Islet of Langerhans (tissue), 1 donor: Measurements from ENCODE around the gene ANKRD63.

Experiments used
- FAIRE-seq: peaks from one replicate; lab custom pipeline; 2011; peaks lifted over from hg19 to GRCh38; lab: Jason Lieb, UNC

ANKRD63 gene

DNA sequence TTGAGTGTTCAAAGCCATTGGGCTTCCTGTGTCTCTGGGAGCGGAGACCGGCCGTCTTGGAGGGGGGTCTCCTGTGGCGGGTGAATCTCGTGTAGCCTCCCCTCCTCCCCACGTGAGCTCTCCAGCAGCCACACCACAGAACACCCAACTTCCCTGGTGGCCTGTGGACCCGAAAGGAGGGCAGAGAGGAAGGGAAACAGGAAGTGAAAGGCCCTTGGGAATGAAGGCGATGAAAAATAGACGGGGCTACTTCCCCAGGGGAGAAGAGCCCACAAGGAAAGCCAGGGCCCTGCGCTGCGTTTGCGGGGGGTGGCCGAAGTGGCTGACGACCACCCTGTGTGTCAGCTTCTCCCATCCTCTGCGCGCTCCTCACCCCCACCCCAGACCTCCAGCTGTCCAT is 5.4 kb downstream of the ANKRD63 start:
- no peak for FAIRE-seq

DNA sequence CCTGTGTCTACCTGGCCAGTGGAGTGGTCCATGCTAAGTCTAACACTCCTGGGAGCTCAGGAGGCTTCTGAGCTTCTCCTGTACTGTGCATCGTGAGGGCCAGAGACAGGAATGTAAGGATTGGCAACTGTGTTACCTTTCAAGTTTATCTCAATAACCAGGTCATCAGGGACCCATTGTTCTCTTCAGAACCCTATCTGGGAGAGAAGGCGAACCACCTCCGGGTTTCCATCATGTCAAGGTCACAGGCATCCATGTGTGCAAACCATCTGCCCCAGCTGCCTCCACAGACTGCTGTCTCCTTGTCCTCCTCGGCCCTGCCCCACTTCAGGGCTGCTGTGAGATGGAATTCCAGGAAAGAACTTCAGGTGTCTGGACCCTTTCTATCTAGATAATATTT is 5.9 kb downstream of the ANKRD63 start:
- FAIRE-seq, result no peak

DNA sequence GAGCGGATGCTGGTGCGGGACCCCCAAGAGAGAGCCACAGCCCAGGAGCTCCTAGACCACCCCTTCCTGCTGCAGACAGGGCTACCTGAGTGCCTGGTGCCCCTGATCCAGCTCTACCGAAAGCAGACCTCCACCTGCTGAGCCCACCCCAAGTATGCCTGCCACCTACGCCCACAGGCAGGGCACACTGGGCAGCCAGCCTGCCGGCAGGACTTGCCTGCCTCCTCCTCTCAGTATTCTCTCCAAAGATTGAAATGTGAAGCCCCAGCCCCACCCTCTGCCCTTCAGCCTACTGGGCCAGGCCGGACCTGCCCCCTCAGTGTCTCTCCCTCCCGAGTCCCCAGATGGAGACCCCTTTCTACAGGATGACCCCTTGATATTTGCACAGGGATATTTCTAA is 6.9 kb downstream of the ANKRD63 start:
- no peak for FAIRE-seq

DNA sequence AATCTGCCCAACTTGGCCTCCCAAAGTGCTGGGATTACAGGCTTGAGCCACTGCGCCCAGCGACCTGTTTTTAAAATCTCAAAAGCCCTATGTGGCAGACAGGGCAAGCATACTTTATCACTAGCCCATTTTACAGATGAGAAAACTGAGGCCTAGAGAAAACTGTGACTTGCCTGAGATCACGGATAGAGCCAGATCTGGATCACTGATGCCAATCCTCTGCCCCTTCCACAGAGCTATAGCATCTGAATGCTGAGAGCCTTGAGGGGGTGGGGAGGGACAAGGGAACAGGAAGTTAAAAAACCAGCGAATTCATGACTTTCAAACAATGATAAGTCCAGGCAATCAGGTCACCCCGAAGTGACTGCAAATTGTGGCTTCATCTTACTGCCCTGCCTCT is 7.3 kb downstream of the ANKRD63 start:
- no peak for FAIRE-seq

DNA sequence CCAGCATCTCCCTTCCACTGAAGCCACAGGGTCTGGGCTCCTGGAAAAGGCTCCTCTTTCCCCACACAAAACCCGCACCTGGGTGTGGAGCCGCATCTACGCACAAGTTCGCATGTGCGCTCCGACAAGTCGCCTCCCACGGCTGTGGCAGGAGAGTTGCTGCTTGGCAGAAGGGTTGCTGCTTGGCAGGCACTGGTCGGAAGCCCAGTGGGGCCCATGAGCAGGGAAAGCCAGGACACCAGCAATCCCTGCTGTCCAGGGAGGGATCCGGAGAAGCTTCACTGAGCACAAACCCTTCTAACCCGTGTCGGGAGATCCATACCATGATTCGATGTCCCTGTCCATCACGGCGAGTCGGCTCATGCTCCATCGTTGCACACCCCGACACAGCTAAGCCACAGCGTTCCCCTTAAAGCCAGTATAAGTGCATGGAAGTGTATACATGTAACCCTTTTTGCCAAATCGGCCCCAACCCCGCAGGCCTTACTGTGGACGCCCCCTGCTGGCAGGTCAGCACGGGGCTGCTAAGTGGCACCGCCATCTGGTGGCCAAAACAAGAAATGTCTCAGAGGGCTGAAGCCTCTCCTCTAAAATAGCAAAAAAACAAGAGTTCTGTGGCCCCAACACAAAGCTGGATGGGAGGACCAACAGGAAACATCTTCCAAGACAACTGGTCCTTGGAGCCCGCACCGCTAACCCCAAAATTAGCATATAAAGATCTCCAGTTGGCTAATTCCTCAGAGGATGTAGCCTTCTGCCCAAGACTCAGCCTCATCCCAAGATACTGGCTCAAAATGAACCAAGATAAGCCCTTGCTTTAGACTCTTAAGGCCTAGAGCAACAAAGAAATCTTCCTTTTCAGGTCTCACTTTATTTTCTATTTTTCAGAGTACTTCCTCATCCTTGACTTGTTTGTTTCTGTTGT is 8.3 kb downstream of the ANKRD63 start:
- FAIRE-seq, result no peak

DNA sequence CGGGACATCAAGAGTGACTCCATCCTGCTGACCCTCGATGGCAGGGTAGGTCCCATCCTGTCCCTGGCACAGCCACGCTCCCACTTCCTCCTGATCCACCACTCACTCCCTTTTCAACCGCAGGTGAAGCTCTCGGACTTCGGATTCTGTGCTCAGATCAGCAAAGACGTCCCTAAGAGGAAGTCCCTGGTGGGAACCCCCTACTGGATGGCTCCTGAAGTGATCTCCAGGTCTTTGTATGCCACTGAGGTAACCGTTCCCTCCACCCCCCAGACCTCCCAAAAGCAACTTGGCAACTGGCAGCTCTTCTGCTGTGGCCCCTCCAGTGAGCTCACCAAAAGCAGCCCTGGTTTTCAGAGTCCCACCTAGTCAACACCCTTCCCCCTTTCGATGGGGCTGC is 9.4 kb downstream of the ANKRD63 start:
- no peak for FAIRE-seq

DNA sequence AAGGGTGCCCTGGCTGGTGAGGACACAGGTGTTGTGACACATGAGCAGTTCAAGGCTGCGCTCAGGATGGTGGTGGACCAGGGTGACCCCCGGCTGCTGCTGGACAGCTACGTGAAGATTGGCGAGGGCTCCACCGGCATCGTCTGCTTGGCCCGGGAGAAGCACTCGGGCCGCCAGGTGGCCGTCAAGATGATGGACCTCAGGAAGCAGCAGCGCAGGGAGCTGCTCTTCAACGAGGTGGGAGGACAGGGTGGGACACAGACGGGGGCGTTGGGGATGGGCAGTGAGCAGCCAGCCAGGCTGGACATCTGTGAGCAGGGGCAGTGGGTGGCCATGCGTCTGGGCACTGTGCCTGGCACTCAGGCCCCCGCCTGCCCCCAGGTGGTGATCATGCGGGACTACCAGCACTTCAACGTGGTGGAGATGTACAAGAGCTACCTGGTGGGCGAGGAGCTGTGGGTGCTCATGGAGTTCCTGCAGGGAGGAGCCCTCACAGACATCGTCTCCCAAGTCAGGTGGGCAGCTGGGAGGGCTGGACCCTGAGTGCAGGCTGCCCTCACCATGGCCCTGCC is 10.3 kb downstream of the ANKRD63 start:
- no peak for FAIRE-seq

DNA sequence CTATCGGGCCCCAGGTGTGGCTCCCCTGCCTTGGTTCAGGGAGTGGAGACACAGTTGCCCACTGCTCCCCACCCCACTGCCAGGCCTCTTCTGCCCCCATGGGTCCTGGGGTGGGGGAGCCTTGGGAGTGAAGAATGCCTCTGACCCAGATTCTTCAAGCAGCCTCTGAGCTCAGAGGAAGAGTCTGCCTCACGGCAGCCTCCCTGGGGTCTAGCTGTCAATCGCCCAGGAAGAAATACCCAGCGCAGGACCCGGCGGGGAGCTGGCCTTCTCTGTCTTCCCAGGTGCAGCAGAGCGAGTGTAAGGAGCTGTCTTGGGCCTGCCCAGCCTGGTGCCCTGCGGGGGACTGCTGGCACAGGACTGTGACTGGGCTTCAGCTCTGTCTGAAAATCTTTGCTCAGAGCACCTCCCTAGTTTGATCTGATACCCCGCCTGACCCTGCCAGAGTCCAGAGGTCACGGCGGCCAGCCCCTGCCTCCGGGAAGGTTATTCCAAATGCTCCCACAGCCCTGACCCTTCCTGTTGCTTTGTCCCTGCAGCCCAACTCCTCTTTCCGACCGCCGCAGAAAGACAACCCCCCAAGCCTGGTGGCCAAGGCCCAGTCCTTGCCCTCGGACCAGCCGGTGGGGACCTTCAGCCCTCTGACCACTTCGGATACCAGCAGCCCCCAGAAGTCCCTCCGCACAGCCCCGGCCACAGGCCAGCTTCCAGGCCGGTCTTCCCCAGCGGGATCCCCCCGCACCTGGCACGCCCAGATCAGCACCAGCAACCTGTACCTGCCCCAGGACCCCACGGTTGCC is 11.0 kb downstream of the ANKRD63 start:
- FAIRE-seq, result no peak

DNA sequence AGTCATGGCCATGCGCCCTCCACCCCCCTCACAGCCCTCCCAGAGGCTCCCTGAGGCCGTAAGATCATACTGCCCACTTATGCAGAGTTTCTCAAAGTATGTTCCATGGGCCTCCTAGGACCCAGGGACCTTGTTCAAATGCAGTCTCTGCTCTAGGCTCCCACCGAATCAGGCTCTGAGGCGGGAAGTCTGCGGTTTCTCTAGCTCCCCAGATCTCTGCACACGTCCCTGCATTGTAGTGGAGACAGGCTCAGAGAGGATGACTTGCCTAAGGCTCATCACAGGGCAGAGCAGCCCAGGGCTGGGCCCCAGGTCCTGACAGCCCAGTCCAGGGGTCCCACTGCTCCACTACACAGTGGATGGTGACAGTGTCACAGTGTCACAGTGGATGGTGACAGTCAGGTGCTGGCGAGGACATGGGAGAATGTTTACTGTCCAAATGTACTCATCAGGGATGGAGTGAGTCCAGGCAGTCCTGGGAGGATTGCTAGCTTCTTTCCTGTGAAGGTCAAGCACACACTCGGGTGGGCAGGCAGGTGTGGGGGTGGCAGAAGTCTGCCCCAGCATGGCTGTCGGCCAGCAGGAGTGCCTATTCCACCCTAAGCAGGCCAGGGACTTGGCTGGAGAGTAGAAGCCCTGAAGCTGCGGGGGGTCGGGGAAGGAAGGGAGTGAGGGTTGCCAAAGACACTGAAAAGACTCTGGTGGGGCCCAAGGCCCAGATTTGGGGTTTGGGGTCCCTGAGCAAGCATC is 12.4 kb downstream of the ANKRD63 start:
- no peak for FAIRE-seq

DNA sequence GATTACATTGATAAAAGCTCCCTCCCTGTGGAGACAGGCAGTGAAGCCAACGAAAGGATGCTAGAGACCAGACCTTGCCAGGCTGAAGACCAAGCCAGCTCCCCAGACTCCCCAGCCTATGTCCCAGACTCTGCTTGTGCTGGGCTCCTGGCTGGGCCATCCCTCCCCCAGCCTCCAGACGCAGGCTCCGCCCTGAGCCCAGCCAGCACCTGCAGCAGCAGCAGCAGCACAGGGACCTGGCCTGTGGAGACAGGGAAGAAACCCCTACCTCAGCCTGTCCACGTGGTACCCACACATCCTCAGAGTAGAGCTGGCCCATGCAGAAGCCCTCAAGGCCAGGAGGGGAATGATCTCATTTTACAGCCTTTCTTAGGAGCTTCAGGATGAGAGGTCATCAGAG is 13.3 kb downstream of the ANKRD63 start:
- FAIRE-seq, result no peak

DNA sequence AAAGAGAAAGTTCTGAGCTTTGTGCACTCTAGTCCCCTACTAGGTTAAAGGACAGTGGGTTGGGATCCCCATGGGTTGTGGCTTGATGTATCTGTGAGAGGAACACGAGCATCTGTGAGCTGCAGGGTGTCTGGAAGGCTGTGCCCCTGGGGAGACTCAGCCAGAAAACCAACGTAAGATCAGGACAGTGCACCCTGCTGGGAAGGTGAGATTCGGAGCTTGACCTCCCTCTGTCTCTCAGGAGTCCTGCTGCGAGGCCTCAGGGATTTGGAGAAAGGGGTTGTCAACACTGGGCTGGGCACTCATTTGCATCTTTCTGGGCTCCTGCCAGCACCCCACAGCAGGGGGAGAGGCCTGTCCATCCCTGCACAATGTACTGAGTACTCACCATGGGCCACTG is 15.2 kb downstream of the ANKRD63 start:
- no peak for FAIRE-seq

DNA sequence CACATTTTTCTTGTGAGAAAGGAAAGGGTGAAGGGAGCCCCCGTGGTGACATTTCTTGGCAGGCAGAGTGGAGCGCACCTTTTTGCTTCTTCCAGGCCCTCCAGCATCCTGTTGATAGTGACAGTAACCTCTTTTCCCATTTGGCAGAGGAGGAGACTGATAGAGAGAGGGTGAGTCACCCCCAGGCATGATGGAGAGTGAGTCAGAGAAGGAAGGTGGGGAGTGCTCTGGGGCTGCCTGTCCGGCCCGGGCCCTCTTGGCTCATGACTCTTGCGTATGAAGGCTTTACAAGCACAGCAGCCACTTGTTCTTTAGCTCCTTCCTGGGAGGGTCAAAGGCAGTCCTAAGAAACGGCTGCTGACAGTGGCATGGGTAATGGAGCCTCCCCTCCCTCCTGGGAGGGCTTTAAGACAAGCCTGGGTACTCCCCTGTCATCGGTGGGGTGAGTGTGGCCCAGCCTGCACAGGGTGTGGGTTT is 16.0 kb downstream of the ANKRD63 start:
- FAIRE-seq, result no peak

DNA sequence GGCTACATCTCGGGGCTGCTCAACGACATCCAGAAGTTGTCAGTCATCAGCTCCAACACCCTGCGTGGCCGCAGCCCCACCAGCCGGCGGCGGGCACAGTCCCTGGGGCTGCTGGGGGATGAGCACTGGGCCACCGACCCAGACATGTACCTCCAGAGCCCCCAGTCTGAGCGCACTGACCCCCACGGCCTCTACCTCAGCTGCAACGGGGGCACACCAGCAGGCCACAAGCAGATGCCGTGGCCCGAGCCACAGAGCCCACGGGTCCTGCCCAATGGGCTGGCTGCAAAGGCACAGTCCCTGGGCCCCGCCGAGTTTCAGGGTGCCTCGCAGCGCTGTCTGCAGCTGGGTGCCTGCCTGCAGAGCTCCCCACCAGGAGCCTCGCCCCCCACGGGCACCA is 17.0 kb downstream of the ANKRD63 start:
- FAIRE-seq, result no peak

DNA sequence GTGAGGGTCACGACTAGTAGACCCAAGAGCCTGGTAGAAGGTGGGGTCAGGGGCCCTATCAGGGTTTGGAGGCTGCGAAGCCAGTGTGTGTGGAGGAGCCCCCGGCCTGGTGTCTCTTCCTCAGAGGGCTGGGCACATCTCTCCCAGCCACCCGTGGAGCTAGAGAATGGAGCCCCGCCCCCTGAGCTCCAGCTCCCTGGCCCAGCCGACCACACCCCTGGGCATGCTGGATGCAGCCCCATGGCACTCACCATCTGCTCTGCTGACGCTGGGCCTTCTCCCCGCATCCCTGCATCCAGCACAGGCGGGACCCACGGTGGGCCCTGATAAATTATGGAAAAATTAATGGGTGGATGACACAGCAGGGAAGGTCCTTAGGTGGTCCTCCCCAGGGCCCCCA is 17.5 kb downstream of the ANKRD63 start:
- FAIRE-seq, result no peak

DNA sequence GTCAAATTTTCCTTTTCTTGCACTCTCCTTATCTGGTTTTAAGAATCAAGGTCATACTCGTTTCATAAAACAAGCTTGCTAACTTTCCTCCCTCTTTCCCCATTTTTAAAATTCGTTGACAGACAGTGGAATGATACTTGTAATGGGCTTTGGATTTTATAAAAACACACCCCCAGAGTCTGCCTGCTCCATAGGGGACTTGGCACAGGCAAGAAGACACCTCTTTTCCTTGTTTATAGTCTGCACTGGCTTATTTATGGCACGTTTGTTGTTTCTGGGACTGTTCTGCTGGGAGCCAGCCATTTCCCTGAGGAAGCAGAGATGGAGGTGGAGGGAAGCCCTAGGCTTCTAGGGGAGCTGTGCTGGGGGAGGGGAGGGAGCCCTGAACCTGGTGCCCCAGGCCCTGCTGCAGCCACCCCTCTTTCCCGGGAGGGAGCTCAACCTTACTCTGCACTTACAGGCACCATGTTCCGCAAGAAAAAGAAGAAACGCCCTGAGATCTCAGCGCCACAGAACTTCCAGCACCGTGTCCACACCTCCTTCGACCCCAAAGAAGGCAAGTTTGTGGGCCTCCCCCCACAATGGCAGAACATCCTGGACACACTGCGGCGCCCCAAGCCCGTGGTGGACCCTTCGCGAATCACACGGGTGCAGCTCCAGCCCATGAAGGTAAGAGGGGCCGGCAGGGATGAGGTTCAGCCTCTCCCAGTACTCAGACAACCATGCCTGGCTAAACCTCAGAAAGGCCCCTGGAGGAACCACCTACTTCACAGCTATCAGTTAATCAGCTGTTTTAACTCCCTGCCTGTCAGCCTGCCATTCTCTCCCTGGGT is 18.3 kb downstream of the ANKRD63 start:
- FAIRE-seq, result no peak

DNA sequence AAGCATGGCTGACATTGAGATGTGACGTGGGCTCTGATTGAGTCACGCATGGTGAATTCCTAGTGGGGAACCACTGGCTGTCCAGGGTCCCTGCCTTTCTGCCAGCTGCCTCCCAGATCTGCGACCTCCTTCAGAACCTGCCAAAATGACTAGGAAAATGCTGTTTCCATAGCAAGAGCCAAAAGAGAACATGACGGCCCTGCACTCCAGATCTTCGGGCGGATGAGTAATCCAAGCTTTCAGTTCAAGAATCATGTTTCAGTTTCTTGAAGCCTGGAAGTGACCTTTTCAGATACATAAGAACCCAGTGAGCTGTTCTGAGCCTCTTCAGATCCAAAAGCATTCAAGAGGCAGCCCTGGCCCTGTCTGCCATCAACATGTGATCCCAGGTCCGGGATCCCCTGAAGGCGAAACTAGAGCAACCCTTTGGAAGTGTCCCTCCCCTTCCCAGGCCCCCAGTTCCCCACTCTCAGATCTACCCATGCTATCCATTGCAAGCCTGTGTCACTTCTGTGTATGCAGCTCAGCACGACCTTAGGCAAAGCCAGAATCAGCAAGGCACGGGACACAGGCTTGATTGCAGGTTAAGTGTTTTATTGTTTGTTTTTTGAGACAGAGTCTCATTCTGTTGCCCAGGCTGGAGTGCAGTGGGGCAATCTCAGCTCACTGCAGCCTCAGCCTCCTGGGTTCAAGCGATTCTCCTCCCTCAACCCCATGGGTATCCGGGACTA is 19.7 kb downstream of the ANKRD63 start:
- no peak for FAIRE-seq

DNA sequence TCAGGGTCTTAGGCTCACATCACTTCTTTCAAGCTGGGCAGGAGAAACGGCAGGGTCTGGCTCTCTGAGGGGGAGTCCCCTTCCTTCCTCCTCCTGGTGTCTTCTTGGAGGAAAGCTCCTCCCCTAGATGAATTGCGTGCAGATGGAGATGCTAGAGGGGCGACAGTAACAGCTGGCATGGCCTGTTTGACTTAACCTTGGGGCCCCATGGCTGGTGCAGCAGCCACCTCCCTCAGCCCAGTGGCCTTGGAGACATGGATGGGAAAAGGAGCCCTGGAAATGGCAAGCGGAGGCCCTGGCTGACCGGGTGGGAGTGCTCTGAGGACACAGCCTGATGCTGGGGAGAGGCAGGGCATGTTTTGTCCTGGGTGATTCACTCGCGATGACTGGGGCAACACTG is 23.8 kb downstream of the ANKRD63 start:
- FAIRE-seq, result no peak

DNA sequence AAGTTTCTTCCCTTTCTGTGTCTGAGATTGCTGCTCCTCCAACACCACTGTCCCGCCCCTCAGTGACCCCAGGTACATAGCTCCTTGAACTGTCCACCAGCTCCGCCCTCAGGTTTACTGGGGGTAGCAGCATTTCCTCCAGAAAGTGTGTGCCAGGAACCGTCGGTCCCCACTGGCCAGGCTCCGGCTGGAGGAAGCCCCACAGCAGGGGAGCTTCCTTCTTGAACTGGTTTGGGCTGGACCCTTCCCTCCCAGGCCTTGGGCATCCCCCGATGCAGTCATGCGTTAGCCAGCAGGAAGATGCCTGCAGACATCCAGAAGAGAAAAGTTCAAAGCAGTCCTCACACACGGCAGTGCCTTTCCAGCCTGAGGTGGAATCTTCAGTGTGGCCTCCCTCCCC is 24.3 kb downstream of the ANKRD63 start:
- no peak for FAIRE-seq

DNA sequence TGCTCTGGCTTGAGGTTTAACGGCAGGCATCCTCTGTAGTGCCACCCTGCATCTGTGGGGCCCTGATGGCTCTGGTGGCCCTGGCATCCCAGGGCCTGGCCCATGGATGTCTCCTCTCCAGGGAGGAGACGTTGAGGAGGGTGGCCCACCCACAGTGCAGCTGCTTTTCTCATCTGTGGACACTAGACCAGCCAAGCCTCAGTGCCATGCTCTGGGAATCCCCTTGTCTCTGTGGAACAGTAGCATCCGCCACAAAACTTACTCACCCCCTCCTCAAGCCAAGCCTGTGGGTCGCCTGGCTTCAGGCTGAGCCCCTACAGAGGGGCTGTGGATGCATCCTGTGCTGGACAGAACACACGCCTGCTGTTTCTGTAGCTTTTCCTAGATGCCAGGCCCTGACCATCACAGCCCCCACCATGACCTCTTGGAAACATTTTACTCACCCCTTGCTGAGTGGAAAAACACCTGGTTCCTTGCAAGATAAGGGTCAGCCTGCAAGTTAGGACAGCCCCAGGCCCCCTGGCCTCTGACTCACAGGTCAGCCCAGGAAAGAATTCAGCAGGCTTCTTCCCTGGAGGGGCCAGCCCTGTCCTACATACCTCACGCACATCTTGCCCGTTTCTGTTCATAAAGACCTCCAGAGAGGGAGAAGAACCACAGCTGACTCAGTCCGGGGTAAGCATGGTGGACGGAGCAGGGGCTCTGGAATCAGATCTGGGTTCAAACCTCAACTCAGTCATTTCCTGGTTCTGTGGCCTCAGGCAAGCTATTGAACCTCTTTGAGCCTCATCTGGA is 25.0 kb downstream of the ANKRD63 start:
- FAIRE-seq, result no peak
